ENCODE results near the gene ACSL6. TPM values are rescaled to one million over a fixed set of nuclear protein-coding genes. Genes with fewer than 3 reads are reported as not detected.

ACSL6 gene
- total RNA-seq, 1 donor from 2014 or later, result not detected

- Mint-ChIP-seq H3K27me3 (ENCODE audit: low read depth) (peaks cover 31% of the 10 kb centered on the region), H3K27ac (no peak overlapping the region), H3K4me1 (no peaks in the 10 kb centered on the region), H3K36me3 (no peaks in the 10 kb centered on the region), H3K9me3 (no peaks in the 10 kb centered on the region), H3K4me3 (no peak overlapping the region)
- DNase-seq (ENCODE audit: low spot score in 2 of 2, unreplicated experiment in 2 of 2), result no peak
- TF ChIP-seq, protein P1, sequence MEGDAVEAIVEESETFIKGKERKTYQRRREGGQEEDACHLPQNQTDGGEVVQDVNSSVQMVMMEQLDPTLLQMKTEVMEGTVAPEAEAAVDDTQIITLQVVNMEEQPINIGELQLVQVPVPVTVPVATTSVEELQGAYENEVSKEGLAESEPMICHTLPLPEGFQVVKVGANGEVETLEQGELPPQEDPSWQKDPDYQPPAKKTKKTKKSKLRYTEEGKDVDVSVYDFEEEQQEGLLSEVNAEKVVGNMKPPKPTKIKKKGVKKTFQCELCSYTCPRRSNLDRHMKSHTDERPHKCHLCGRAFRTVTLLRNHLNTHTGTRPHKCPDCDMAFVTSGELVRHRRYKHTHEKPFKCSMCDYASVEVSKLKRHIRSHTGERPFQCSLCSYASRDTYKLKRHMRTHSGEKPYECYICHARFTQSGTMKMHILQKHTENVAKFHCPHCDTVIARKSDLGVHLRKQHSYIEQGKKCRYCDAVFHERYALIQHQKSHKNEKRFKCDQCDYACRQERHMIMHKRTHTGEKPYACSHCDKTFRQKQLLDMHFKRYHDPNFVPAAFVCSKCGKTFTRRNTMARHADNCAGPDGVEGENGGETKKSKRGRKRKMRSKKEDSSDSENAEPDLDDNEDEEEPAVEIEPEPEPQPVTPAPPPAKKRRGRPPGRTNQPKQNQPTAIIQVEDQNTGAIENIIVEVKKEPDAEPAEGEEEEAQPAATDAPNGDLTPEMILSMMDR (IDR thresholded peaks at IDR 0.05; ENCODE audit: unreplicated experiment), result no peak
Observed at GRCh38 chr5:132003982-132004381, 7.5 kb downstream of the ACSL6 start.

- TF ChIP-seq, protein P1 (IDR thresholded peaks at IDR 0.05; ENCODE audit: unreplicated experiment), result no peak
- no peak for DNase-seq (ENCODE audit: low spot score in 2 of 2, unreplicated experiment in 2 of 2)
- H3K4me3 Mint-ChIP-seq, result no peak overlapping the region
- H3K27ac Mint-ChIP-seq, result no peak overlapping the region
- H3K27me3 Mint-ChIP-seq (ENCODE audit: low read depth), result peaks cover 24% of the 10 kb centered on the region
- no peaks in the 10 kb centered on the region for H3K4me1 Mint-ChIP-seq
- no peaks in the 10 kb centered on the region for H3K36me3 Mint-ChIP-seq
- no peaks in the 10 kb centered on the region for H3K9me3 Mint-ChIP-seq
Observed at GRCh38 chr5:132003170-132003744, 8.2 kb downstream of the ACSL6 start.

DNA sequence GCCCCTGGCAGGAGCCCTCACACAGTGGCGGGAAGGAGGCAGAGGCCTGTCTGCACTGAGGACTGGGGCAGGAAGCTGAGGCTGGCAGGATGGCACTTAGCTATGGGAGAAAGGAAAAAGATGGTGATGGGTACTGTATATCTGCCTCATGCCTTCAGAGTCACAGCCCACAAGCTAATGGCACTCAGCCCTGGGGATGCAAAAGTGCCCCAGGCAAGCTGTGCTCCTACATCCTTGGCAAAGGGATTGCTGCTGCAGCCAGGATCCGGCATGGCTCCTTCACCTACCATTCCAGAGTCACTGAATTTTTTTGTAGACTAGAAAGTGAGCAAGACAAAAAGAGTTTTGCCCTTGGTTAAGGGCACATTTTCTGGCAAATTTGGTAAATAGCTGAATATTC, 8.7 kb downstream of the ACSL6 start:
- TF ChIP-seq, protein P1 (IDR thresholded peaks at IDR 0.05; ENCODE audit: unreplicated experiment), result no peak
- Mint-ChIP-seq H3K27ac (no peak overlapping the region), H3K36me3 (no peaks in the 10 kb centered on the region), H3K27me3 (ENCODE audit: low read depth) (peaks cover 19% of the 10 kb centered on the region), H3K4me3 (no peak overlapping the region), H3K9me3 (no peaks in the 10 kb centered on the region), H3K4me1 (no peaks in the 10 kb centered on the region)
- DNase-seq (ENCODE audit: low spot score in 2 of 2, unreplicated experiment in 2 of 2), result no peak

DNA sequence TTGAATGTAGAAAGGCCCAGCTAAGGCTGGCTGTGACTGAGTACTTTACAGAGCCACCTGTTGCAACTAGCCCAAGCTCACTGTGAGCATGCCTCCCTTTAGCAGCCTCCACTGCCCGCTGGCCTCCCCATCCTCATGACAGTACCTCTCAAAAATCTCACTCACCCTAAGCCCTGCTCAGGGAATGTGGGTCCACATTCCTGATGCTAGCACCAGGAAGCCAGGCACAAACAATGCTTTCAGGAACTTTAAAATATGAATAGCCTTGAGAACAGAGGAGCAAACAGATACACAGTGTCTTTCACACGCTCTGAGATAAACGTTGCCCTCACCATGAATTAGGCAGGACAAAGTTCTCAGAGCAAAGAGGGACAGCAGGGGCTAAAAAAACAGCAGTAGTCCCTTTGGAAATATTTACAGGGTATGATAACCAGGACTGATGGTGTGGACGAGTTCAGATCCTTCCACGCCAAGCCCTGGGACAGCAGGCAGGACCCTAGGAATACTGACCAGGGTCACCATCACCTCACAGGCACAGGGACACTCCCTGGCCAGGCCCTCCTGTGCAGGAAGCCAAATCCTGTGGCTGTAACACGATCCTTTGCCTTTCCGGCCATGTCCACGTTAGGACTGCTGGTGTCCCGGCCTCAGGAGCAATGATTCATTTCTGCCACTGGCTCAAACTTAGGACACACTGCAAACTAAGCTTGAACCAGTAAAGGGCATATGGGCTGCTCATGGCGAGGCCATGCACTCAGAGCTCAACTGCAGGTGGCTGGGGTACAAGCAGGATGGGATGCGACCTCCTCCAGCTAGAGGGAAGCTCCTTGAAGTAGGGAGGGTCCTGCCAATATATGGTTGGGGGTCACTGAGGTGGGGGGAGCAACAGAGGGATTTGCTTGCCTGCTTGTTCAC, 9.6 kb downstream of the ACSL6 start:
- Mint-ChIP-seq H3K36me3 (no peaks in the 10 kb centered on the region), H3K4me1 (no peaks in the 10 kb centered on the region), H3K27me3 (ENCODE audit: low read depth) (peaks cover 19% of the 10 kb centered on the region), H3K9me3 (no peaks in the 10 kb centered on the region), H3K4me3 (no peak overlapping the region), H3K27ac (no peak overlapping the region)
- TF ChIP-seq, protein P1 (IDR thresholded peaks at IDR 0.05; ENCODE audit: unreplicated experiment), result no peak
- no peak for DNase-seq (ENCODE audit: low spot score in 2 of 2, unreplicated experiment in 2 of 2)

GRCh38 chr5:132000677-132001453, 10.6 kb downstream of the ACSL6 start:
- Mint-ChIP-seq H3K27ac (no peak overlapping the region), H3K4me3 (no peak overlapping the region), H3K4me1 (no peaks in the 10 kb centered on the region), H3K9me3 (no peaks in the 10 kb centered on the region), H3K36me3 (no peaks in the 10 kb centered on the region), H3K27me3 (ENCODE audit: low read depth) (peaks cover 19% of the 10 kb centered on the region)
- DNase-seq (ENCODE audit: low spot score in 2 of 2, unreplicated experiment in 2 of 2), result no peak
- TF ChIP-seq, protein P1 (IDR thresholded peaks at IDR 0.05; ENCODE audit: unreplicated experiment), result no peak
